Forelimb muscle (tissue), 1 donor: ENCODE measurements around the gene PIGO. TPM values are rescaled to one million over a fixed set of nuclear protein-coding genes. Genes with fewer than 3 reads are reported as not detected.

Source experiments
- polyA plus RNA-seq: library from polyadenylated mRNA; unstranded; fragments of 120-200 nt; gene quantifications from one replicate; pipeline ENCODE4 v1.2.1, GENCODE V29; 2013; ENCODE audit not compliant: insufficient read length

Gene PIGO
- polyA plus RNA-seq, 1 donor: 11.2 TPM

Other genes with a start within 250 kb of the PIGO start
- gene PHF24, start 138.3 kb downstream of the PIGO start, polyA plus RNA-seq: 0.09 TPM
- 61.6 TPM for gene DNAJB5, start 106.8 kb downstream of the PIGO start, polyA plus RNA-seq
- 172 TPM for gene VCP, start 24.0 kb downstream of the PIGO start, polyA plus RNA-seq
- gene FANCG, start 16.6 kb downstream of the PIGO start, polyA plus RNA-seq: 23.6 TPM
- 66.4 TPM for gene STOML2, start 6.5 kb upstream of the PIGO start, polyA plus RNA-seq
- gene ATOSB, start 19.3 kb upstream of the PIGO start, polyA plus RNA-seq: 12.0 TPM
- 20.5 TPM for gene UNC13B, start 65.4 kb upstream of the PIGO start, polyA plus RNA-seq